ENCODE measurements around the gene NHS.
A peak's percentile ranks its signal among the peaks of the same experiment; 100 is the strongest.

The NHS gene

DNA sequence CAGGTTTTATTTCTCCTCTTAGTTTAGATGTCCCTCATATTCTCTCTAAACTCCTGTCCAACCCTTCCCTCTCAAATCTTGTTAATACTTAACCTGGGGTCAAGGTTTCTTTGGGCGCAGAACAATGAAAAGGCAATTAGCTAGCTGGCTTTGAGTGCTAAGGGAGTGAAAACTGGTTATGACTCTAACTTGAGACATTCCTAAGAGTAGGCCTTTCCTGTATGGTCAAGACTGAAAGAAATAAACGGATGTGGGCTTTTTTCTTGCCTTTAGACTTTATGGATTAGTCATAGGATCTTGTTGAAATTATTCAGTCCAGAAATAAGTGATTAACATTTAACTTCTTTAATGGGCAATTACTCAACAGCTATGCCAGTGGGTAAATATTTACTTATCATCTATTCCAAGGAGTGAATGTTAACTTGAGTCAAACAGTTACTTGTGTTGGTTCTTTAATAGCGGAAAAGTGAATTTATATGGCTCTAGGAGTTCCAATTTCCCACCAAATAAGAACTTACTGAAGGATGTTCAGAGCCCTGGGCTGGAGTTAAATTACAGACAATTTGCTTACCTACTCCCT lies 220.5 kb downstream of the NHS start:
- DNase-seq: no peak

DNA sequence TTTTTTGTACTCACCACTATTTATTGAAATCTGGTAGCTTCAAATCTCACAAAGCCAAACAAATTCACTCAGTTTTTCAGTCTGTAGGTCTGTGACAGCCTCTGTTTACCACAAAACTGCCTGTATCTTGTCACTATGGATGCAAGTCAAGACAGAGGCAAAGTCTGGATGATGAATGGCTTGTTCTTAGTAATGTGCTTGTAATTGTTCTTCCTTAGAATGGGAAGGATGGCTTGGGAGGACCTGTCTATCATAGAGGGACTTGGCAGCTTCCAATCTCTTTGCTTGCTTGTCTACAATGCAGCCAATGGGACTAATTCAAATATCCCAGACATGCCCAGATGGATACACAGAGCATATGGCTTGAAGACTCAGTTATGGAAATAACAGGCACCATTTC lies 221.1 kb downstream of the NHS start:
- no peak for DNase-seq

DNA sequence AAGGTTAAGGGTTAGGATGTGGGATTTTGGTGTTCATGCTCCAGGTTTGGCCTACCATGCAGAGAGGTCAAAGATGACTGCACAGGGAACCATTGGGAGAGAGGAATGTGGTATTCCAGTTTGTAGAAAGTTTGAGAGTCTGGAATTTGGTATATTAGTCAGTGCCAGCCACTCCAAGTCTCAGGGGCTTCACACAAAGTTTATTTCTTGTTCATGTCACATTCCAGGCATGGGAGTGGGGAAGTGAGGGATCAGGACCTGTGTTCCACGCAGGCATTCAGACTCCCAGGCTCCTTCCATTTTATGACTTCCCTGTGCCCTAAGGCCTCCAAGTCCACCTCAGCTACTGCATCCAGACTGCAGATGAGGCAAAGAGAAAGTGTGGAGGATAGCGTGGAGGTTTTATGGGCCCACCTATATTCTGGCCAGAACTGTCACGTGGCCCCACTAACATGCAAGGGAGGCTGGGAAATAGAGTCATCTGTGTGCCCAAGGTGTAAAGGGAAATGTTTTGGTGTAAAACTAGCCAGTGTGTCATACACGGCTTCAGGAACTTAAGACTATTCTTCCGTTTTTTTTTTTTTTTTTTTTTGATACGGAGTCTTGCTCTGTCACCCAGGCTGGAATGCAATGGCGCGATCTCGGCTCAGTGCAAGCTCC lies 221.7 kb downstream of the NHS start:
- no peak for DNase-seq

DNA sequence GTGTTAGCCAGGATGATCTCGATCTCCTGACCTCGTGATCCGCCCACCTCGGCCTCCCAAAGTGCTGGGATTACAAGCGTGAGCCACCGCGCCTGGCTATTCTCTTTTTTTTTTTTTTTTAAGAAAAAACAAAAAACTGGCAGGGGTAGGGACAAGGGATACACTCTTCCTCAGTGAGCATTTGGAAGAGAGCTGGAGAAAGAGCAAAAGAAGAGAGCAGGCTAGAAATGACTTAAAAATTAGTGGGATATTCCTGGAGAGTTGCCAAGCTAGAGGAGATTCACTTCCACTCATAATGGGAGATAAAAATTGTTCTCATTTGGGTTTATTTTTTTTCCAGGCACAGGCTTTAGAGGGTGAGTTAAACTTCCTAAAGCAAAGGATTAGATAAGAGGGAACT lies 222.3 kb downstream of the NHS start:
- no peak for DNase-seq

DNA sequence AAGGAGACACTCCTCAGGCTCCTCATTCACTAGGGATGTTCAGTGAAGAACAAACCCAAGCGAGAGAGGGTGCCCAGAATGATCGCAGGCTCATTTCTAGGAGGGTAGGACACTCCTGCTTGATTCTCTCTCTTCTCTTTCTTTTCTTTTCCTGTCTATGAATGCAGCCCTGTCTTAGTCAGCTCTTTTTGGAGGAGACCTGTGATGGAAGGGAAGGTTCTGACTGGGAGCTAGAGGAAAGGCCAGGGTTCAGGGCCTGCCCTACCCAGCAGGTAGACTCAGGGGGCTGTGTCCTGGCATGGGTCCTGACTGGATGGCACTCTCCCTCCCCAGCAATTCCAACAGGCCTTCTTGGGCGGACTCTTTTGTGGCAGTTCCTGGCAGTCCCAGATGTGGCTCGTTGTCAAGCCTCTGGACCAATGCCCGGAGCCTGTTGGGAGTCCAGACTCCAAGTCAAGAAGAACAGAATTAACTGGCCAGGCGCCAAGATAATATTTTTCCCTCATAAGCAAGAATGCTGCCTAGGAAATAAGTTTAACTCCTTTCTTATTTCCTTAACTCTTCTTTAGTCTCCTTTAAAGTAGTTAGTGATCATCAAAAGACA lies 222.9 kb downstream of the NHS start:
- no peak for DNase-seq

DNA sequence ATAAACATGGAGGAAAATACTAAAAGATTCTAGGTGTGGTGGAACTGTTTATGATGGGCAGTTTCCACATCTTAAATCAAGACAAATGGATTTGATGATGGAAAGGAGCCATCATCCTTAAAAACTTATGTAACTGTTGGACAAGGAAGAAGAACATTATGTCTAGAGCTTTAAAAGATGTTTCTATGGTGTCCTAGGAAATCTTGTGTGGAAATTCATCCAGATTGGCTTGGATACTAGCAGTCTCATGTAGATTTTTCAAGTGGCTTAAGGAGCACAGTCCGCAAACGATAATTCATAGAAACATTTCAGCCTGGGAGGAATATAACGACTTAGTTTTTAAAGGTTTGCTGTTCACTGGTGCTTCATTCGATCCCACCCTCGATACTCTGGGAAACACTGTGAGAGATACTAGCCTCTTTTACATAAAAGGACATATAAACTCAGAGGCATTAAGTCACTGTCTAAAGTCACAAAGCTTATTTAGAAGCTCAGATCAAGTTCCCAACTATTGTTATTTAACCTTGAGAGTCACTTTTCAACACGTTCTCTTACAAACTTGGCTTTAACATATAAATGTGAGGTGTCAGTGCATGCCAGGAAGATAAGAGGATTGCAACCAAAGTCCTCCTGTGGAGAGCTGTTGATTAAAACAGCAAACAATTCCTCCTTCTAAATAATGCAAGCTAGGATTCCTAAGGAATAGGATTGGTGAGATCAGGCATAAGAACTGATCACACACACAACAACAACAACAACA lies 226.6 kb downstream of the NHS start:
- no peak for DNase-seq

DNA sequence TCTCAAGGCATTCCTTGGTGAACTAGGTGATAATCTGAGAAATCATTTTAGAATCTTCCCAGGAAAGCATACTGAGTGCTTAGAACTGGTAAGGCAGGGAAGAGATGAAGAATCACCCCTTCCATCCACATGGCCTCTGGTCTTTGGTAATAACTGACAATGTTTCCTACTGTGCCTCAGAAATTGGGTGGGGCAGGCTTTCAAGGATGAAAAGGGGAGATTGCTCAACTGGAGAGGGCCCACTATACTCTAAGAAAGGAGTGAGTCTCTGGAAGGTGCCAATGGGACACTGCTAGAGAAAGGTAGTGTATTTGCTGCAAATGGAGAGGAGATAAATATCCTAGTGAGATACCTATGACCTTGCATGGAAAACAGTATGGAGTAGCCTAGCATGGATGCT lies 227.2 kb downstream of the NHS start:
- DNase-seq: no peak

DNA sequence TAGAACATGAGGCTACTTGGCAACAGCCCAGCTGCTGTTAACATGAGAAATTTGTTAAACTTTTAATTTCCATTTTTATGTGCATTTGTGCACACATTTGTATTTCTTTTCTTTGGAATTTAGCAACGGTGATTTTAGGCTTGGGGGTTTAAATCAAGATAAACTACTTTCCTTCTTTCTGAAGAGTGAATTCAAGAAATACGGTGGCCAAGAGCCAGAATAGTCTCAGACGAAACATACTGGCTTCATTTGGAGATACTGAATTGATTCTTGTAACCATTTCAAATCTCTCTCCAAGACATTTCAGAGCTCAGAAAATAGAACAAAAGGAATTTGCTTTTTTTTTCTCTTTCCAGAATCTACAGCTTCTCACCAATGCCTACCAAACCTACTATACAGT lies 228.2 kb downstream of the NHS start:
- no peak for DNase-seq

DNA sequence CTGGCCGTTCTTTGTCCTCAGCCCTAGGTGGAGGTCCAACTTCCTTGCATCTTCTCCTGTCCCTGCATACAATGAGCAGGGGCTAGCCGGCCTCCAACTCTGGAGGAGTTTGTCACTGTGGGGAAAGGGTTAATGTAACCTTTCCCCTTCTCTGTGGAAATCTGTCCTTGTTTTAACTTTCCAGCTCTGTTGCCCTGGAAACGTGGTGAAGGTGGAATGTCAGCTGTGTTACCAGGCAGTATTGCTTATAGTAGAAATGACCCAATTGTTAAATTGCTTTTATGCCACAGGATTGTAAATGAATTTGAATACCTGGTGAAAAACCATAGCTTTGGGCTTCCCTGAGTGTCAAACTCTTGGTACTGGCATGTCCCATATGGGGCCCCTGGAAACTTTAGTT lies 230.7 kb downstream of the NHS start:
- no peak for DNase-seq

DNA sequence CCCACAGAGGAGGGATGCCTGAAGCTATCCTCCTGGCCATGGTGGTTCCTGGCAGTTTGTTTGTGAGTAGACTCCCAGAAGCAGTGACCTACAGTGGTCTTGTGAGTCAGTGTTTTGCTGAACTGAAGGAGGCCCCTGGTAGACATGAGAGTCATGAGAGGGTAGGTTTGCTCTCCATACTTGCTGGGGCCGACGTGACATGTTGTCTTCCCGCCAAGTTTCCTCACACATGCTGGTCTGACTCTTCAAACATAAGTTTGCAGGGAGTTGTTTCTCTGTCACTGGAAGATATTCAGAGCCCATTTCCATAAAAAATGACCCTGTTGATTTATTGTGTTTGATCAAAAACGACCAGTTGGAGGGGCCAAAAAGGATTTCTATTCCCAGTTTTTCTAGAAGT lies 231.2 kb downstream of the NHS start:
- no peak for DNase-seq

DNA sequence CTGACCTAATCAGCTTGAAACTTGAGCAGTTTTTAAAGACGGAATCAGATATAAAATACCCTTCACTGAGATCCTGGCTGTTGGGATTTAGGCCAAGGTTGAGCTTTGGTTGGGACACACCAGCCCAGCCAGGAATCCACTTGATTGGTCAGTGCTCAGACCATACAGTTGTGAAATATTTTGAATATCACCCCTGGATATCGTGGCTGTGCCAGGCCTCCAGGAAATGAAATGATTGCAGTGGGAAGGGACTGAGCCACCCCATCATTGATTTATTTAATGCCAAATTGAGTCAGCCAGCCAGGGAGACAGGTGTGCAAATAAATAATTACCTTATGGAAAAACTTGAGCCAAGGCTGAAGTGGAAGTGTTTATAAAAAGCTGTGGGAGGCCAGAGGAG lies 233.9 kb downstream of the NHS start:
- DNase-seq: peak; percentile 64

DNA sequence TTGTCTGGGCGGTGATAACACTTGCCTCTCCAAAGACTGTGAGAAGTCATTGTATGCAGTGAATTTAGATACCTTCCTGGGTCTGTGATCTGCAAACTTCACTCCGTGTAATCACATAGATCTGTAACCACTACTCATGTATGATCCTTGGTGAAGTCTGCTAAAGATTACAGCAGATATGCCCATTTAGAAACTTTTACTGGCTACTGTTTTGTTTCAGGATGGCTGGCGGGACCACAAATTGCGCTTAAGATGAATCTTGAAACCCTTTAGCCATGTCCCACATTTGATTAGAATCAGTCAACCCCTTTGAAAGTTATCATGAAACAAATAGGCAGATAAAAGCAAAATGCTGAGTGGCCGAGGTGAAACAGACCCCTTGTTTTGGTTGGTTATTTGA lies 235.8 kb downstream of the NHS start:
- no peak for DNase-seq

DNA sequence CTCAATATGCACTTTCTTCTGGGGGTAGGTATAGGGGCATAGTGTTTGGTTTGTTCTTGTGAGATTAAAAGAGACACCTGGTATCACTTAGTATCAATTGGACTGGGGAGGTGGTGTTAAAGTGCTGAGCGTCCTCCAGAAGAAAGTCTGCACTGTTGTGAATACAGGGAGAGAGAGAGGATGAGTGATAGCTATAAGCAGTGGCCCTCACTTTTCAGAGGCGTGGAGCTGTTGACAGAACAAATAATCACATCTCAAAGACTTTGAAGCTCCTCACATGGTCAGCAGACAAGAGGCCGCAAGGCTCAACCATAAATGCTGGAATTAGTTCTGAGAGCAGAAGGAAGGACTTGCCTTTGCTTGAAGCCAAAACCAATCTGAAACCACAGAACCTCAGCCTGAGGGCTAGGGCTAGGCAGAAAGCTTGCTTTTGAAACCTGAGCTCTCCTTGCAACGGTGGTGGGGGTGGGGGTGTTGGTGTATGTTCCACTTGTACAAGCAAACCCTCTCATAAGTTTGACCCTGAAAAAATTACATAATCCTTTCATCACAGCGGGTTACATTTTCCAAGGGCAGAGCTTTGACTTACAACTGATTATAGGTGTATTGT lies 239.1 kb downstream of the NHS start:
- DNase-seq: no peak

DNA sequence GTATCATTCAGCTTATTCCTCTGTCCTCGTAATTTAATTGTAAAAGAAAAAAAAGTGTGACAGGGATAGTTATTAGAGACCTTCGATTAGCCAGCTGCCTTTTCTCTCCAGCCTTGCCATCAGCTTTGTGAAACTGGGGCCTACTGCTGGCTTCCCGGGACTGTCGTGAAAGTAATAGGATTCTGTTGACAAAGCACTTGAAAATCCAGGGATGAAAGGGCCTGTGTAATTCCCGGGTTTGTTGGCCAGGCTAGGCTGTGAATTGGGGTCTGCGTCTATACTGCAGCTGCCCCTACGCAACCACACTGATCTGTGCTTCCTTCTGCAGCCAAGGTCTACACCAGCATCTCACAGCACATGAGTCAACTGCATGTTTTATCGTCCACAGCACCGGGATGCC lies 241.9 kb downstream of the NHS start:
- peak; percentile 28 for DNase-seq

DNA sequence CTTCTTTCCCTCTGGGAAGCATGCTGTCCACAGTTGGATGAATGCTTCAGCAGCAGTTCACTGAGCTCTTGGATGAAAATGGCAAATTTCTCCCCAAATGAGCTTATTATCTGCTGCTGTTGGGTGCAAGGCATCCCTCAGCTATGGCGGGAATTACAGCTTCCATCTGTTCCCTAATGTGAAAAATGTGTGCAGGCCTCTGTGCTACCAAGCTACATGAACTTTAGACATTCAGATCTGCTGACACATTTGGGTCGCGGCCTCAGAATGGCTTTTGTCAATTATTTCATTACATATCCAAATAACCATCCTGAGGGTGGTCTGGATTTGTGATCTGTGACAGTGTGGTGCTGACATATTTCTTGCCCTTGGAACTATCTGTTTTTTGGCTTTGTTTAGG lies 242.8 kb downstream of the NHS start:
- DNase-seq: no peak

DNA sequence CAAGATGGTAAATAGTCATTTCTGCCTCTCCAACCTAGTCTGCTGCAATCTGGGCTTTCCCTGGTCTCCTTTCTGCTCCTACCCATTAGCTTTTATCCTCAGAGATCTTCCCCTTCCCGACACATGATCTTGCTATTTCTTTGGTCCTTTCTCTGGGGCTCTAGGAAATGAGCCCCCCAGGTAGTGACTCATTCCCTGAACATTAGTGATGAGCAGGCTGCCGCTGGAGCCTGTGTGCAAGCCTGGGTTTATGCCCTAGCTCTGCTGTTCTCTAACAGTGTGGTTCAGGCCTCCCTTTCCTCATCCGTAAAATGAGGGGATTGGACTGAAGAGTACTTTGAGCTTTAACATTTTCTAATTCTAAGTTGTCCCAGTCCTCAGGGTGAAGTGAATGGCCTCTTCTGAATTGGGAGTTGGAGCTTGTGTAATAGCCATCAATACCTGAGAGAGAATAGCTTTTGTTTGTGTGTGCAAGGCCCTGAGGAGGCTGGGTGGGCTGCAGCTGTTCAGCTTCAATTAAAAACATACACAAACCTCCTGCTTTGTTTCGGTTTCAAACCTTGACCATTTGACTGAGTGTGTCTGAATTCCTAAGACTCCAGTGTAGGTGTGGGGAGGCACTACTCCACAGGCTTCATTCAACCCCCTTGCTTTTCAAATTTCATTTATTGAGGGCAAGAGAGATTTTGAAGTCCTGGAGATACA lies 246.7 kb downstream of the NHS start:
- no peak for DNase-seq

DNA sequence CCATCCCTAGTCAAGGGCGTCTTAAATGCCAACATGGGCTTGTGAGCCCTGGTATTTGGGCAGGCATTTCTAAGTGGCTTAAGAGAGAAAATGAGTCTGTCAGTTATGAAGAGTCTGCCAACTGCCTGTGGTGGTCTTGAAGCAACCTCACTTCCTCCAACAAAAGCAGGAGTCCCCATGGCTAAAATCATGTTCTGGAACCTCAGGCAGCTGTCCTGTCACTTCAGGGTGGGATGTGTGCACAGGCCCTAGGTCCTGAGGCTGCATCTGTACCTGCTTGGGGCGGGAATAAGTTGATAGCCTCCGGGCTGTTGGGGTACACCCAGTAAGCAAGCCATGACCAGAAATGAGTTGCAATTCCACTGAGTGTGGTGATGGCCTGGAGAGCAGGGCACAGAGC lies 247.3 kb downstream of the NHS start:
- no peak for DNase-seq

DNA sequence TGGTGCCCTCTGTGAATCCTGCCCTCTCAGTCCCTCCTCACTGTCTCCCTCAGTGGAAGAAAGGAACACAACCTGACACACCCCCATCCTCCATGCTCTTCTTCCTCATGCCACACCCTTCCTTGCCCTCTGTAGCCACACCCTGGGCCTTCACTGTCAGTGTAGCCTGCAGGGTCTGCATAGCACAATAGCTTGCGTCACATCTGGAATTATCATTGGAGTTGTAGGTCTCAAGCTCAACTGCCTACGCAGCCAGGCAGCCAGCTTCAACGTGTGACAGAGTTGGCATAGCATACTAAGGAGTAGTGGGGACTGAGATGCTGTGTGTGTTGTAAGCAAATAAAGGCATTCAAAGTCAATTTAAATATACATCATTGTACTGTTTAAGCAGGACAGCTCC lies 248.8 kb downstream of the NHS start:
- DNase-seq: no peak

DNA sequence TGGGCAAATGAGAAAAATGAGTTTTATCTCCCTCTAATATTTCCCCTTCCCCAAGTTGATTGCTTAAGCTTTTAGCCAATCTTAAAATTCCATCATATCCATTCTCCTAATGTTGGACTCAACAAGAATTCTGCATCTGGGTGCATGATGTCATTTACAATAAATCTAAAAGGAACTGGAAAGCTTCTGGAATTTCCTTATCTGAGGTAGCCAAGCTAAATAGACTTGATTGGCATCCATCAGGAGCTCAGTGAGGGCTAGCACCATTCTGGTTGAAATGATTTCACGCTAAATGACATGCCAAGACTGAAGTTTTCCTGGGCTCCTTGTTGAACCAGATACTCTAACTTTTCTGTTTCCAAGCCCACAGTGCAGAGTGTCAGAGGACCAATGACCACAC lies 252.0 kb downstream of the NHS start:
- no peak for DNase-seq

DNA sequence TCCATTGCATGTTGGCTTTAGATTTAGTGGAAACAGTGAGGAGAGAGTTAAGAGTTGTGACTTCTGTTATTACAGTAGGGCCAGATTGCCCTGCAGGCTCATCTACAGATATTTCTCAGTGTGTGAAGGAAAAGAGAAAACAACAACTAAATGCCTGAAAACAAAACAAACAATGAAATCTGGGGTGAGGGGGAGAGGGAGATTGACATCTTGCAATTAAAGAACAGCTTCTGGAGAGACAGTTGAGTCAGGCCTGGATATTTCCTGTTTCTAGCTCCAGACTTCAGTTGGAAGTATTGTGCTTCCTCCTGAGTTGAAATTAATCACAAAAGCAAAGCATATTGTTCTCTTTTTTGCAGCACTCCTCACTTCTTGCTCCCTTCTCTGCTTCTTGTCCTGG lies 254.0 kb downstream of the NHS start:
- DNase-seq: no peak

DNA sequence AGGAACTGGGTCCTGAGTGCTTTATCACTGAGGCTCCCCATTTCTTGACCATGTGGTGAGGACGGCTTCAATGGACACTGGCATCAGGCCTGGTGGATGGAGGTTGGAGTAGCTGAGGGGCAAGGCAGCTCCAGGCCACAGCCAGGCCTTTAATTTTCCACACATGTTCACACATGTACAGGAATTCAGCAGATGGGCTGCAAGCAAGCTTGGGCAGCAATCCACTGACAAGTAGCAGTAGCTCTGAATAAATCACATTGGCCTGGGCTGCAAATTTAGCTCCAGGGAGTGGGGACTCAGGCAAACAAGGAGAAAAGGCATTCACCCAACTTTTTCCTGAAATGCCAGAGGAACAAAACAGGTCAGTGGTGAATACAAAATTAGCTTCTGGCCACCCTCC lies 254.5 kb downstream of the NHS start:
- DNase-seq: no peak

DNA sequence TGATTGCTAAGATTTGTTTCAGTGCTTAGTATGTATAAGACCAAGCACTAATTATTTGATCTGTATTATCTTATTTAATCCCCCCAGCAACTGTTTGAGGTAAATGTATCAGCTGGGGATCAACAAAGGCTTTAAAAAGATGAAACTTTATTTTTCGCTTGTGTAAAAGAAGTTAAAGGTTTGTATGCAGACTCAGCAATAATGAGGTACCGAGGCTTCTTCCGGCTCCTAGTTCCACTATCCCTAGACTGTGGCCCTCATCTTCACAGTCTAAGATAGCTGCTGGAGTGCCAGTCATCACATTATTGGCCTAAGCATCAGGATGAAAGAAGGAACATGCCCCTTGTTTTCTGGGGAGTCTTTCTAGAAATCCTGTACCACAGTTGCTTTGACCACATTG lies 256.6 kb downstream of the NHS start:
- no peak for DNase-seq

DNA sequence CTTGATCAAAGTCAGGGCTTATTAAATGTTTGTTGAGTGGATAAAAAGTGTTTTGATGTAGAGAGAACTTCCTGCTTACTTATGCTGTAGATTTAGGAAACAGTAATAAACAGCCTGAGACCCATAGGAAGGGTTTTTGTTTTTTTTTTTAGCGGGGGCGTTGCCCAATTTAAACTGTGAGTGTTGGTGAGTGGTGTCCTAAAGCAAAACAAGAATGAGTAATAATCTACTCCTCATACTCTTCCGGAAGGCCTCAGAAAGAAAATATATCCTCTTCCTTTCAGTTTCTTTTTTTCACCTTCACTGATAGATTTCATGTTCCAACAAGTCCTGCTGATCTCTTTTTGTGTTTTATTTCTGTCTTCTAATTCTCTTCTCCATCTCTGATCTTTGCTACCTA lies 257.9 kb downstream of the NHS start:
- DNase-seq: no peak

All from NCI-H774 (cell line).